Suppressor macrophage treated with lipopolysaccharide for 1 hour (primary cell): ENCODE measurements around the gene SPEF1.
A peak's percentile ranks its signal among the peaks of the same experiment; 100 is the strongest.

Experiments used
- DNase-seq, 3 donors: peaks; one replicate each; pipeline ENCODE4 v3.0.0-alpha.2; 2020 to 2022

Gene SPEF1

GRCh38 chr20:3764659-3765058 lies 16.6 kb downstream of the SPEF1 start:
- no peak for DNase-seq

DNA sequence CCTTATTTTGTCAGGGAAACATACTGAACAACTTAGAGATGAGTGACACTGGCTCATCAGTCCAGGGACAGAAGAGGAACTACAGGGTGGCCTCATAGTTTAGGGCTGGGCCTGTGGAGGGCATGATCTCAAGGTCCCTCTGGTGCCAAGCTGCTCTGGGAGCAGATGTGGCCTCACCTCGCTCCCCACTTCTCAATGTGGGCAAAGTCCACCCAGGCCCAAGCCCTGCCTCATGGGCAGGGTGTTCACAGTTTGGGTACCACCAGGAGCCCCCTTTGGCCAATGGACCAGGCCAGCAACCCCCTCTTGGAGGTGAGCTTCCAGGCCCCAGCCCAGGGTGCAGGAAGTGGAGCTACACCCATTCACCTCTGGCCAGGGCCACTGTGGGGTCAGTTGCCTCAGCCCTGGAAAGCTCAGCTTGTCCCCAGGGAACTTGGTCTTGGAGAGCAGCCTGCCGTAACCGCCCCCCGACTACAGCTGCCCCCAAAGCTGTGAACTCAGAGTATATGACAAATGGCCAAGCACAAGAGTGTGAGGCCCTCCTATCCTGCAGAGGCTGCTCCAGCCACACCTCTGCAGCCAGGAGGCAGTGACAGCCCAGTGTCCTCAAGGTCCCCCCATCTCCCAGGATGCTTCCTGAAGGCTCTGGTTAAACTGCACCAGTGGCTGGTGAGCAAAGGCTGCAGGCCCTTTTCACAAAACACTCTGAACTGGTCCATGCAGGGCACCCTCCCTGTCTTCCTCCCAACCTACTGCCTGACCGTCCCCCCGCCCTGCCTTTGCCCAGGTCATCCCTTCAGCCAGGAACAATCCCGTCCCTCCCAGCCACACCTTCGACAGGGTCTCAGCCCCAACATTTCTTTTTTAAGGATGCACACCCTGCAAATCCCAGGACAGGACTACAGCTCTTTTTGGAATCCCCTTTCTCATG lies 17.3 kb downstream of the SPEF1 start:
- peak; percentile 79 to 84 (median 81) for DNase-seq

- no peak for DNase-seq
Measured at GRCh38 chr20:3760655-3761348, 20.4 kb downstream of the SPEF1 start.

DNA sequence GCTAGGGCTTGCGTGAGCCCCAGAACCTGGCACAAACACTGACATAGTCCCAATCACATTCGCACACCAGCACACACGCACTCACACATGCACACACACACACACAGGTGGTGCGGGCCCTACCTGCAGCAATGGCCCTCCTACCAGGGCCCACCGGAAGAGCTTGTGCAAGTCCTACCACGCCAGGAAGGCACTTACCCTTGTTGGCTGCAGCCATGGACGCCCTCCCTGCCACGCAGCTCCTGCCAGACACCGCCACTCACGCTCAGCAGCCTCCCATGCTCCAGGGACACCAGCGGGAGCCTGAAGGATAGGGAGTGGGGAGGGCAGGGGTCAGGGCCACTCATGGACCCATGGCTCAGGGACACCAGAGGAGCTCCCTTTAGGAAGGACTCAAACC lies 21.4 kb downstream of the SPEF1 start:
- no peak for DNase-seq

- DNase-seq = no peak
Measured at GRCh38 chr20:3759316-3759823, 21.9 kb downstream of the SPEF1 start.

DNA sequence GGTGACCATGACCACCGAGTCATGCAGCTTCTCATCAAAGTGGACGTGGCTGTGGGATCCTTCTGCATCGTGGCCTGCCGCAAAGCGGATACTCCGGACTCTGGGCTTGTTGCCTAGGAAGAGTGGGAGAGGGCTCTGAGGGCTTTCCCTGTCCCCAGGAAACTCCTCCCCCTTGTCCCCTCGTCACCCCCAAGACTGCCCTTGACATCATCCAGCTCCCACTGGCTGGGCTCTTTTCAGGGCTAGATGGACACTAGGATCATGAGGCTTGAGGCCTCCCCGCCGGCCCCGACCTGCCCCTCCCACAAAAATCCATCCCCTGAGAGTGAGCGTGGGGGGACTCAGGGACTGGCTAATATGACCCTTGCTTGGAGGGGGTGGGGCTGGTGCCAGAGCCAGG lies 22.7 kb downstream of the SPEF1 start:
- DNase-seq = no peak

- DNase-seq = peak; percentile 40 to 68 (median 62)
Measured at GRCh38 chr20:3757268-3757667, 24.0 kb downstream of the SPEF1 start.

- no peak for DNase-seq
Measured at GRCh38 chr20:3755814-3756480, 25.3 kb downstream of the SPEF1 start.

DNA sequence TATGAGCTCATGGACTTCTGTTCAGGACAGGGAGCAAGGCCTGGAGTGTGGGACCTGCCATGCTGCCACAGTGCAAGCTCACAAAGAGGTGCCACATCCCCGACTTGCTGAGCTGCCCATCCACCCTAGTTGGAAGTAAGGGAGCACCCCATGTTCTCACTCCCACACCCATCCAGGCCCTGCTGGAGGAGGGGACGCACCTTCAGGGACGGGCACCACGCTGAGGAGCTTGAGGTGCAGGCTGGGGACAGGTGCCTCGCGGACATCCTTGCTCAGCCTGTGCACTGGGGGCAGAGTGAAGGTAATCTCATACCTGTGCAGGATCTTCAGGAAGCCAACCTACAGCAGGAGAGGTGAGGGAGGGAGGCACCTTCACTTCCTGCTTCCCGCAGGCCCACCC lies 26.0 kb downstream of the SPEF1 start:
- no peak for DNase-seq

DNA sequence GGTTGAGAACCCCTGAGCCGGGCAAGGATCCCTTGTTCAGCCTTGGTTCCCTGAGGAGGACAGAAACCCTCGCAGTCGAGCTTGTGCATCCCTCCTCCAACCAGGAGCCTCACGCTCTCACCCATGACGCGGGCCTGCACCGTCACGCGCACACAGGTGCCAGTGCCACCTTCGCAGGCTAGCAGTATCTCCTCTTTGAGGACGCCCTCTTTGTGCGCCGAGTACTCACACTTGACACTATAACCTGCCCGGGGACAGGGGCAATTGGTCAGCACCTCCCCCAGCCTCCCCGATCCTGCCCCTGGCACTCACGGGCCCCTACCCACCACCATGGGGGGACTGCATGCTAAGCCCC lies 27.0 kb downstream of the SPEF1 start:
- no peak for DNase-seq

- DNase-seq = no peak
Measured at GRCh38 chr20:3753501-3754275, 27.6 kb downstream of the SPEF1 start.

- peak; percentile 72 to 87 (median 83) for DNase-seq
Measured at GRCh38 chr20:3753098-3753497, 28.1 kb downstream of the SPEF1 start.

GRCh38 chr20:3752386-3752759 lies 28.9 kb downstream of the SPEF1 start:
- no peak for DNase-seq

DNA sequence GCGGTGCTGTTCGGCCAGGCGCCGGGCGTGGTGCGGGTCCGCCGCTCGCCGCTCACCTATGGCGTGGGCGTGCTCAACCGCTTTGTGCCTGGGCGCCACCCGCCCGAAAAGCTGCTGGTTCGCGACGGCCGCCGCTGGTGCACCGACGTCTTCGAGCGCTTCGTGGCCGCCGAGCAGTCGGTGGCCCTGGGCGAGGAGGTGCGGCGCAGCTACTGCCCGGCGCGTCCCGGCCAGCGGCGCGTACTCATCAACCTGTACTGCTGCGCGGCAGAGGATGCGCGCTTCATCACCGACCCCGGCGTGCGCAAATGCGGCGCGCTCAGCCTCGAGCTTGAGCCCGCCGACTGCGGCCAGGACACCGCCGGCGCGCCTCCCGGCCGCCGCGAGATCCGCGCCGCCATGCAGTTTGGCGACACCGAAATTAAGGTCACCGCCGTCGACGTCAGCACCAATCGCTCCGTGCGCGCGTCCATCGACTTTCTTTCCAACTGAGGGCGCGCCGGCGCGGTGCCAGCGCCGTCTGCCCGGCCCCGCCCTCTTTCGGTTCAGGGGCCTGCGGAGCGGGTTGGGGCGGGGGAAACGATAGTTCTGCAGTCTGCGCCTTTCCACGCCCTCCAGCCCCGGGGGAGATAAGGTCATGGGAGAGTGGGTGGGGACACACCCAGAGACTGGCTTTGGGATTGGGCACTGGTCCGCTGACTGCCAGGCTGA lies 29.4 kb downstream of the SPEF1 start:
- DNase-seq = peak; percentile 83 to 88 (median 85)

DNA sequence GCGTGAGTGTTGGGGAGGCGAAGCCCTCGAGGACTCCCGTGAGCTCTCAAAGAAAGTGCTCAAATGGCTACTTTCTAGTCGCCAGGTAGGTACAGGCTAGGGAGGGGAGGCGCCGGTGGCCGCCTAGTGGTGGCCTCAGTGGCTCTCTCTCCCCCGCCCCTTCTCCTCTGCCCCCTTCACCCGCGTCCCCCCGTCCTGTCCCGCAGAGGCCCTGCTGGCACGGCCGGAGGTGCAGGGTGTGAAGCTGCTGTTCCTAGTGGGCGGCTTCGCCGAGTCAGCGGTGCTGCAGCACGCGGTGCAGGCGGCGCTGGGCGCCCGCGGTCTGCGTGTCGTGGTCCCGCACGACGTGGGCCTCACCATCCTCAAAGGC lies 30.0 kb downstream of the SPEF1 start:
- no peak for DNase-seq

- DNase-seq = peak; percentile 51 to 78 (median 63)
Measured at GRCh38 chr20:3749689-3750531, 31.3 kb downstream of the SPEF1 start.

GRCh38 chr20:3749087-3749688 lies 32.1 kb downstream of the SPEF1 start:
- no peak for DNase-seq

GRCh38 chr20:3748073-3748472 lies 33.2 kb downstream of the SPEF1 start:
- no peak for DNase-seq

GRCh38 chr20:3747471-3747870 lies 33.8 kb downstream of the SPEF1 start:
- no peak for DNase-seq

- no peak for DNase-seq
Measured at GRCh38 chr20:3745686-3746173, 35.5 kb downstream of the SPEF1 start.
